ENCODE data around the gene DMKN.

The DMKN gene

DNA sequence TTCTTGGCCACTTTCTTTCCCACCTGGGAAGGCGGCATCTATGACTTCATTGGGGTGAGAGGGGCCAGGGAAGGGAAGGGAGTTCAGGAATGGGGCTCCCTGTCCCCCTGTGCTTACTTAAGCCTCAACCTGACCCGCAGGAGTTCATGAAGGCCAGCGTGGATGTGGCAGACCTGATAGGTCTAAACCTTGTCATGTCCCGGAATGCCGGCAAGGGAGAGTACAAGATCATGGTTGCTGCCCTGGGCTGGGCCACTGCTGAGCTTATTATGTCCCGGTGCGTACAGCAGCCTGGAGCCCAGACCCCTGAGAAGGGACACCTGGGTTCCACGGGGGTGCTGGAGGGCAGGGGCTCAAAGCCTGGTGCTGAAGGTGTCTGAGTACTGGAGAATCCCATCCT lies 33.1 kb upstream of the DMKN start:
- DNase-seq = no peak

DNA sequence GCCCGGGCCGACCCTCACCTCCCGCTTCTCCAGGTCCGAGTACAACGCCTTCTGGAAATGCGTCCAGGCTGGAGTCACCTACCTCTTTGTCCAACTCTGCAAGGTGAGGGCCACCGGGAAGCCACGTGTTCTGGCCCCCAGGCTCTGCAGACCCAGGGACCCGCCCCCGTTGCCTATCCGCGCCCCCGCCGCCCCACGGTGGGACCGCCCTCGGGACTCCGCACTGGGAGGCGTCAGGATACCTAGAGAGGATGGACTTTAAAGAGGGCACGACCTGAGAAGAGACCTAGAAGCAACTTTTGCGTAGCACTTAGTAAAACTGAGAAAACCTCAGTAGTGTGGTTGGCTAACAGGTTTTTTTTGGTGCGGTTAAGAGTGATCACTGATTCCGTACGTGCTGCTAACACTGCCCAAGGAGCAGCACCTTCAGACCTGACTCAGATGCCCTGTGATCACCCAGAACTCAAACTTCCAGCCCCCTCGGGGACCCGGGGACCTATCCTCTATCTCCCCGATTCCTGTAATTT lies 32.5 kb upstream of the DMKN start:
- DNase-seq = no peak

DNA sequence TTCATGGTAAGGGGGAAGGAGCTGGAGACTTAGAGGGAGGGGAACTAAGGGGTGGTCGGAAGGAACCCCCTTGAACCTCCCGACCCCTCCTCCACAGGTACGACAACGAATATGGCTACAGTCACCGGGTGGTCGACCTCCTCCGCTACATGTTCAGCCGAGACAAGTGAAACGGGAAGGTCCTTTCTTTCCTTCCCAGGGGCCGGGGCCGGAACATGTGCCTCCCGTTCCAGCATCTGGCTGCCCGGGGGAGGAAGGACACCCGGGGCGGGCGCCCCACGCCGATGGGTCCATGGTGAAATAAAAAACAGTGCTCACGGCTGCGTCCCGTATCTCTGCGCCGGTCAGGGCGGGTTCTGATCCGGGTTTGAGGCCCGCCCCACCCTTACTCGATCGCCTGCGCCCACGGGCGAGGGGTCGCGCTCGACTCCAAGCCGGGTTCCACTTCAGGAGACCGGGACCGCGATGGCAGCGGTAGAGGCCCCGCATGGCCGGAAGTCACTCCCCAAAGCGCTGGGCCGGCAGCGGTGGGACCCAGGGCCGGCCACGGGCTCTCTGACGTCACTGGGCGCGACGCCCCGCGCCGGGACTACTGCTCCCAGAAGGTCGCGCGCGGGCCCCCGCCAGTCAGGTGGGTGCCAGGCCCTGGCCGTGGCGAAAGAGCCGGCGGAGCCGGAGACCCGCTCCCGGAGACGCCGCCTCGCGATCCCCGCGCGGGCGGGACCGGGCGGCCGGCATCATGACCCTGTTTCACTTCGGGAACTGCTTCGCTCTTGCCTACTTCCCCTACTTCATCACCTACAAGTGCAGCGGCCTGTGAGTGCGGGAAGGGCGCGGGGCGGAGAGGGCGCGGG lies 31.8 kb upstream of the DMKN start, which contains the start of gene TMEM147:
TMEM147 (plus strand) TSS at position 626 of the 854 bp plus-strand sequence; CDS start at position 740, 114 bp downstream.
- DNase-seq = peak; percentile 22

DNA sequence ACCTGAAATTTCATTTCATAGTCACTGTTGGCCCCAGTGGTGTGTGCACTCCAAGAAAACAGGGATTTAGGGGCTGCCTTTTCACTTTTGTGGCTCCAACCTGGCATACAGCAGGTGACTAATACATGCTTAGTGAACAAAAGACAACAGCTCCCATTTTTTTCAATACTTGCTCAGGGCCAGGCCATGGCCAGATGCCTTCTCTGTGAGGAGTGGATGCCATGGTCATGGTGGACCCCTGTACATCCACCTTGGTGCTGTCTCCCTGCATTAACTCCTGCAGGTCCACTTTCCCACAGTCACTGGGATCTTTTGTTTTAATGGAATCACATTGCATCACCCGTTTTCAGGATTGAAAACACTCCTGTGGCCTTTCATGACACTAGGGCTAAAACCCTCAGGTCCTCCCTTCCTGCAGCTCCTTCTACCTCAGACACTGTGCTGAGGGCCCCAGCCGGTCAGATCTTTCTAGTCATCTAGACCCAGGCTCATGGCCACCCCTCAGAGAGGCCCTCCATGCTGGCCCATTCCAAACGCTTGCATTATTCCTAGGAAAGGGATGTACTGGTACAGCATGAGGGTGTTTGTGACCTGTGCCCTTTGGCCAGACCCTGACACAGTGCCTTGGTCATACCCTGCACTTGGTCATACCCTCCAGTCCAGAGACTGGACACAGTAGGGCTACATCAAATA lies 30.8 kb upstream of the DMKN start:
- DNase-seq = no peak

DNA sequence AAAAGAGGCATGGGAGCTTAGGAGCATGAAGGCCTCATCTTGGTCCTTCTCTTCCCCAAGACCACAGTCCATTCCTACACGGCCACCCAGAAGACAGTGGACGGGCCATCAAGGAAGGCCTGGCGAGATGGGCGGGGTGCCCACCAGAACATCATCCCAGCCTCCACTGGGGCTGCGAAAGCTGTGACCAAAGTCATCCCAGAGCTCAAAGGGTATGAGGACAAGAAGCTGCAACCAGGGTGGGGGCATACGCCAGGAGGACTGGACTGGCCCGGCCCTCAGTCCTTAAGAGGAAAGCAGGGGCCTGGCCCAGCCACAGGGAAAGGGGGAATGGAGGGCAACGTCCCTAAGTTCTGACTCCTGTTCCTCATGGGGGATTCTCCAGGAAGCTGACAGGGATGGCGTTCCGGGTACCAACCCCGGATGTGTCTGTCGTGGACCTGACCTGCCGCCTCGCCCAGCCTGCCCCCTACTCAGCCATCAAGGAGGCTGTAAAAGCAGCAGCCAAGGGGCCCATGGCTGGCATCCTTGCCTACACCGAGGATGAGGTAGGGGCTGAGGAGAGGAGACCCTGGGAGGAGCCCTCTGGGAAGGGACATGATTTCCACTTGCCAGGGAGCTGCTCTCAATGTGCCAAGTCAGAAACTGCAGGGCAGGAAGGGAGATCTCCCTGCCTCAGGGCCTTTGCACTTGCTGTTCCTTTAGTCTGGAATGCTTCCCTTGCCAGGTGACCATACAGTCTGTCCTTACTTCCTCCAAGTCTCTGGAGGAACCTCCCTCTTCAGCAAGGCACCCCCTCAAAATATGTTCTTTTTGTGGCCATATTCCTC lies 30.0 kb upstream of the DMKN start:
- no peak for DNase-seq

DNA sequence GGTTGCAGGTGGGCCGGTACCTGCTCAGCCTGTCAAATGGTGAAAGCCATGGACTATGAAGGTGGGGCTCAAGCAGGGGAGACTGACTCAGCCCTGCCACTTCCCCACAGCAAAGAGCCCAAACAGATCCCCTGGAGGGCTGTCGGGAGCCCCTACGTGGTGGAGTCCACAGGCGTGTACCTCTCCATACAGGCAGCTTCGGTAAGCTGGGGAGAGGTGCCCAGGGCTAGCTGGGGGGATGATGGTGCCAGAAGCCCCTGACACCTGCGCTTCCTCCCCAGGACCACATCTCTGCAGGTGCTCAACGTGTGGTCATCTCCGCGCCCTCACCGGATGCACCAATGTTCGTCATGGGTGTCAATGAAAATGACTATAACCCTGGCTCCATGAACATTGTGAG lies 28.8 kb upstream of the DMKN start:
- no peak for DNase-seq

DNA sequence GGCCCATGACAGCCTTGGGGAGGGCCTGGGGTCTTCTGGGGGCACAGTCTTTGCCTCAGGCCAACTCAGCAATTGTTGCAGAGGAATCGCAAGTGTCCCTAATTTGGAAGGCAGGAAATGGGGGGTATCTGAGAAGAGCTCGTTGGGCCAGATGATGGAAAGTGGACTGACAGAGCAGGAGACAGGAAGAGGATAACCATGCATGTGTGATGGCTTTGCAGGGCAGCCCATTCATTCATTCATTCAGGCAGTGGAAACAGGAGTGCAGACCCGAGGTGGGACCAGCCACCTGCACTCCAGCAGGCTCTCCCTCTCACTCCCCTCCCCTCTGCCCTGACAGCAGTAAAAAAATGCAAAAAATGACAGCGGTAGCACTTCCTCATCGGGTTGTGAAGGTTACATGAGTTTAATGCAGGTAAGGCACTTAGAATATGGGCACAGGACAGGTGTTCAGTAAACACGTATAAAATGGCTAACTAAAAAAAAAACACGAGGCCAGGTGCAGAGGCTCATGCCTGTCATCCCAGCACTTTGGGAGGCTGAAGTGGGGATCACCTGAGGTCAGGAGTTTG lies 27.0 kb upstream of the DMKN start:
- no peak for DNase-seq

DNA sequence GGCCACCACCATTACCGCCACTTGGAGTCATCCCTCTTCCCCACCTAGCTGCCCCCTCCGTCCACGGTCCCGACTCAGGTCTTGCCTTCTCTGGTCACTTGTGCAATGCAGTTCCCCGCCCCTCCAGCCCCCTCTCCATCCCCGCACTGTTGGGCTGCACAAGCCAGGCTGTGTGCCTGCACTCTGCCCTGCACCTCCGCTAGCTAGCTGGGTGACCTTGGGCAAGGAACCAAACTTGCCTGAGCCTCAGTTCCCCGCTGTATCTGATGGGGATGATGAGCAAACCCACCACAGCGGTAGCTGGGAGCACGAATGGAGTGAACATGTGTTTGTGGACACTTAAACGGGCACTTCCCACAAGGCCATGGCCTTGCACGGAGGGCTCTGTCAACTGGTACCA lies 26.4 kb upstream of the DMKN start:
- no peak for DNase-seq

DNA sequence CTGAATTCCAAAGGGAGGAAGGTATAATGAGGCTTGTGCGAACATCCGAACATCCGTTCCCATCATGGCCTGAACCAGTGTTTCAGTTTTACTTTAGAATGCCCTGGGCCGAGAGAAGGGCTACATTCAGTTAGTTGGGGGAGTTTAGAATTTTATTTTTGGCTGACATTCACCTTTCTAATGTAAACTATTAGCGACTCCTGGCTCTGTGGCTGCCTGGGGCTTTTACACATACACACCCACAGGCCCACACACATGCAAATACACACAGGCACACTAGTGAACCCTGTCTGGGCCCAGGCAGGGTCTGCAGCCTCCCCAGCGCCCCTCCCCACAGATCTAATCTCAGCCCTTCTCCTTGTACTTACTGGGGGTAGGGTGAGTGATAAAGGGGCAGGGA lies 25.9 kb upstream of the DMKN start:
- DNase-seq = no peak

DNA sequence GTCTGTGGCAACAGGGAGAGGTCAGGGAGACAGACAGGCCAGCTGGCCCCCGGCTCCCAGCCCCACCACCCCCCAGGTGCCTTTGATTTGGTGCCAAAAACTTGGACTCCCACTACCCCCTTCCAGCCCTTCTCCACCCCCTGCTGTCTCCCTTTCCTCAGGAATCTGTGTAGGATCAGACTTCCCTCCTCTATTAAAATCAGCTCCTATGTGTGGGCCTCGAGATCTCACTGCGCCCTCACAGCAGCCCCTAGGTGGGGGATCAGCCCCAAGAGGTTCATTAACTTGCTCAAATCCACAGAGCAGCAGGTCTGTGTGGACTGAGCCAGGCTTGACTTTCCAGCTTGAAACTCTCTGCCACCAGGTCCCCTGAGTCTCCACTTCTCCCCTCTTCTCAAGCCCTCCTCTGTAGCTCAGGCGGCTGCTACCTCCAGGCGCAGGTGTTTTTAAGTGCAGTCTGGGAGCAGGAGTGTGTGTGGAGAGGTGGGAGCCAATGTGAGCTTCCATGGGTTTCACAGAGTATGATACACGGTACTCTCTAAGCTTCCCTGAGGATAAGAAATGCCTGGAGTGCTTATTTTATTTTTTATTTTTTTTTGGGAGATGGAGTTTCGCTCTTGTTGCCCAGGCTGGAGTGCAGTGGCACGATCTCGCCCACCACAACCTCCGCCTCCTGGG lies 21.5 kb upstream of the DMKN start:
- DNase-seq = no peak

DNA sequence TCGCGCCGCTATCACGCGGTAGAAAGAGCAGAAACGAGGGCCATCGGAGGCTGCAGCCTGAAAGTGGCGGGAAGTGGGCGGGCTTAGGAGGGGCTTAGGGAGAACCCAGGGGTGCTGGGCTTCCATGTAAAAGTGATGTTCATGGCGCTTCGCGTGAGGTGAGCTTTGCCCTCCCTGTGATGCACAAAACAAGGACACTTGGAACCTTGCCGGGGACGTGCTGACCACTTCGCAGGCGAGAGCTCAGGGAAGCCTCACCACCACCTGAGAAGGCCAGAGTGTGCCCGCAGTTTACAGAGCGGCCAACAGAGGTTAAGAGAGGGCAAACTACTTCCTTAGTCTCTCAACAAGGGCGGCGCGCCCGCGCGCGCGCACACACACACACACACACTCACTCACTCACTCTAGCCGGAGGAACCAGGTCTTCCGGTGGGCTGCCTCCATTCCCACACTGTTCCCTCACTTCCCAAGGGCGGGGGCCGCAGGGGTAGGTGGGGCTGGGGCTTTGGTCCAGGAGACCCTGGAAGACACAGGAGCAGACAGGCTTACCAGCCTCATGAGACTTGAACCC lies 20.5 kb upstream of the DMKN start:
- DNase-seq = no peak

DNA sequence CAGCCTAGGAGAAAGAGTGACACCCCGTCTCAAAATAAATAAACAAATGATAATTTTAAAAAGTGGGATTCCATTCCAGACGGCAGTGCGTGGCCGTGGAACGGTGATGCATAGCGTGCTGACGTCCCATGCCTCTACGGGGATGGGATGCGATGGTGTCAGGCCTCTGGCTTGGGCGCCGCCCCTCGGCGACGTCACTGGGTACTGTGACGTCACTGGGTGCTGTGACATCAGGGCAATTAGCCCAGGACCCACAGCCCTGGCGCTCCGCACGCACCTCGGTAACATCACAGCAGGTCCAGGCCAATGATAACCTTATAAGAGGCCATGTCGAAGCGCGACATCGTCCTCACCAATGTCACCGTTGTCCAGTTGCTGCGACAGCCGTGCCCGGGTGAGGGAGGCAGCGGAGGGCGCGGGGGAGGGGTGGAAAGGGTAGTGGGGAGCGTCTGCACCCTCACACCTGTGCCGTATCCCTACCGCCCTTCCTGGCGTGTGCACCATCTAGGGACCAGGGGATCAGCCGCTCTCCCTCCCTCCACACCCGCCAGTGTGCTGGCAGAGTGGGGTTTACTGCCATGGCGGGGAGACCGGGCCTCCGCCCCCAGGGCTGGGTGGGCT lies 19.9 kb upstream of the DMKN start, which contains the start of gene GAPDHS:
GAPDHS (plus strand) TSS at position 256 of the 621 bp plus-strand sequence; CDS start at position 328, 72 bp downstream.
- no peak for DNase-seq

DNA sequence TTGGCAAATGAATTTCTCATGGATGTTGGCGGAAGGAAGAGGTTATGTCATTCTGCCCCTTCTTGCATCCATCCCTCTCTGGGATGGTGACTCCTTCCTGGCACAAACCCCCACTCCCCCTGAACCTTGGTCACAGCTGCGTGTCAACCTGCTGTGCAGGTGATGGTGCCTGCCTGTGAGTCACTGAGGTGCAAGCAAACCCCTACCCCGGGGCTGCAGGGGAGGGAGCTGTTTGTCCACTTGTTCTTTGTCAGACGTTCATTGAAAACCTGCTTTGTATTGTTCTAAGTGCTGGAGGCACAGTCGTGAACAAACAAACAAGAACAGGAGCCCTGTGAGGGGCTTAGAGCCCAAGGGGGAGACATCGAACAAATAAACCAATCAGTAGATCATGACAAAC lies 17.8 kb upstream of the DMKN start:
- DNase-seq = no peak

DNA sequence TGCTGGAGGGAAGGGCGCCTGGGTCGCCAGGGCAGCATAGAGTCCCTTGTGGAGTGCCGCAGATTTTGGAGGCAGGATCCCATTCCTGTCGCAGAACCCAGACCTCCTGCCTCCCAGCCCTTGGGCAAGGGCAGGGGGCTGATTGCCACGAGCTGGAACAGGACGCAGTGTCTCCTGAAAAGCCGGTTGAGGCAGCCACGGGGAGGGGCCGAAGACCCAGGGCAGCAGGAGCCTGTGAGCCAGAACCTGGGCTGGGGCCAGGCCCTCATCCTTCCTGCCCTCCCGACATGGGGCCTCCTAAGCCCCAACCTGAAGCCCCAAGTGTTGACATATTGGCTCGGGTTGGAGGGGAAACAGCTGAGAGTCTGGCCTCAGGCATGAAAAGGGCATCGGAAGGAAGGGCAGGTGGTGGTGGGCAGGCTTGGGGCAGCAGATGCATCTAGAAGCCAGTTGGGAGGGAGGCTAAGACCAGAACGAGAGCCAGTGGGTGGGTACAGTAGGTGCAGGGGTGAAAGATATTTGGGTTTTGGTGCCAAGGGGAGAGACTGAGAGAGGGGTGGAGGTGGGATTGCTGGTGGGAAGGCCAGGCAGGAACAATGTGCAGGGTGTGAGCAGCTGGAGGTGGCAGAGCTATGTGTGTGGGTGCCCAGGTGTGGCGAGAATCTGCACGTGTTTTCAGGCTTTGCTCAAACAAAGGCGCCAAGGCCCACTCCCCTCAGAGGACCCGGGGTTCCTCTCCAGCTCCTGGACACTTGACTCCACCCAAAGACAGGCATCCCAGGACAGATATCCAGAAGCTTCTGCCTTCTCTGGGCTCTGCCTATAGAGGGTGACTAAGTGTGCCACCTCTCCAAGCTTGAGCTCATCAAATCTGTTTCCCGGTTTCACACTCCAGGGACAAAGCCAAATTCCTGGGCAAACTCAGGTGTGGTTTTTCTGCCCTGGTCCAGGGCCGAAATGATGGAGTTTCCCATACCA lies 16.1 kb upstream of the DMKN start:
- DNase-seq = no peak

DNA sequence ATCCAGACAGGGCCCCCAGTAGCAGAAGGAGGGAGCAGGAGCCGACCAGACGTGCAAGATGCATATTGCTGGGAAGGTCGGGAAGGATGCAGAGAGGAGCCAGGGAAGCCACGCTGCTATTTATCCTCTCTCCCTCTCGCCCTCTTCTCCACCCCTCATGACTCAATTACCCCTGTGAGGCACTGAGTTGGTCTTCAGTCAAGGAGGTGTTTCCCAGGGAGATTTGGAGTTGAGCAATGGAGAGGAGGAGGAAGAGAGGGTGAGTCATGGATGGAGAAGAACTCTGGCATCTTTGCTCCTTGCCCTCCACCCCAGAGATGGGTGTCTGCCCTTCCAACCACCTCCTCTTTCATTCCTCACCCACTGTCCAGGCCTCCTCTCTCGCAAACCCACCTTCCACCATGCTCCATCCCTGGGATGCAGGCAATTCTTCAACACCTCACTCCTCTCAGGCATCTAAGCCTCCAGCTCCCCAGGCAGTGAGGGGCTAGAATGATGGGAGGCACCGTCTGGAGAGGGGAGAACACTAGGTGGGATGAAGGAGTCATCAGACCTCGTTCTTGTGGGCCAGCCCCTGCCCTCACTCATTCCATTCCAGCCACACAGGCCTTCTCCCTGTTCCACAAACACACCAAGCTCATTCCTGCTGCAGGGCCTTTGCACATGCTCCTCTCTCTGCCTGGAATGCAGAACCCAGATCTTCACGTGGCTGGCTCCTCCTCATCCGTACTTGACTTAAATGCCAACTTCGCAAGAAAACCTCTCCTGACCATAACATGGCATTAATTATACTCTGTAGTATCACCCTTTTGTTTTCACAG lies 15.0 kb upstream of the DMKN start, which contains the start of gene SBSN:
SBSN (minus strand) TSS at position 94 of the 821 bp plus-strand sequence; CDS start at position 64, 30 bp downstream.
- no peak for DNase-seq

DNA sequence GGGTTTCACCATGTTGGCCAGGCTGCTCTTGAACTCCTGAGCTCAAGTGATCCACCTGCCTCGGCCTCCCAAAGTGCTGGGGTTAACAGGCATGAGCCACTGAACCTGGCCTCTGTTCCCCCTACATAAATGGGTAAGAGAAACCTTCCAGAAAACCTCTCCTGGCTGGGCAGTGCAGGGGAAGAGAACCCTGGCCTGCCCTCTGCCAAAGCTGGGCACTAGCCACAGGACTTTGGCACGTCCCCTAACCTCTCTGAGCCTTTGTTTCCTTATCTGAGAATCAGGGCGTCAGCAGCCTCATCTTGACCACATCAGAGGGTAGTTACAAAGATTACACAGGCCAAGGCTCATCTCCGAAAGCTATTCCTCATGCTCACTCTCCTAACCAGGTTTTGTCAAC lies 12.4 kb upstream of the DMKN start:
- DNase-seq = no peak

DNA sequence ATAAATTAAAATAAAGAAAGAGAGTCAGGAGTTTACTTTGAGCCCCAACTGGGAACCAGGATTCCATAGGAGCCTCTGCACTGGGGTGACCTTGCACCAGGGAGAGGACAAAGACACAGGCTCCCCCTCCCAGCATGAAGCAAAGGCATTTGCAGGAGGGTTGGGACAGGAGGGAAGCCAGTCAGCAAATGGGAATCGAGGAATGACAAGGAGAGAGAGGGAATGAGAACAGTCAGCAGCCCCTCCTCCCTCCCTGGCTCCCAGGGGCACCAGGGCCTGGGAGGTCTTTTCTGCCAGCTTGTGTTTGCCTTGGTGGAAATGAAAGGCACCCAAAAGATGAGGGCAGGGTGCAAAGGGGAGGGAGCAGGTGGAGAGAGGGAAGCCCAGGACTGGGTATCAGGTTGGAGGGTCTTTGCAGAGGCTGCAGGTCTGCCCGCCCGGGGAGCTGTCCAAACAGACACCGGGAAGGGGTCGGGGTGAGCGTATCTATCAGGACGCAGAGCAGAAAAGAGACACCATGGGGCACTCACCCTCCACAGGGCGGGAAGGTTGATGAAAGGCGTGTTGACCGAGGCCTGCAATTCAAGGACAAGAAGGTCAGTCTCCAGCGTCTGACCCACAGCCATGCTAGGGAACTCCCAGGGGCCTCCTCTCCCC lies 10.9 kb upstream of the DMKN start:
- no peak for DNase-seq

DNA sequence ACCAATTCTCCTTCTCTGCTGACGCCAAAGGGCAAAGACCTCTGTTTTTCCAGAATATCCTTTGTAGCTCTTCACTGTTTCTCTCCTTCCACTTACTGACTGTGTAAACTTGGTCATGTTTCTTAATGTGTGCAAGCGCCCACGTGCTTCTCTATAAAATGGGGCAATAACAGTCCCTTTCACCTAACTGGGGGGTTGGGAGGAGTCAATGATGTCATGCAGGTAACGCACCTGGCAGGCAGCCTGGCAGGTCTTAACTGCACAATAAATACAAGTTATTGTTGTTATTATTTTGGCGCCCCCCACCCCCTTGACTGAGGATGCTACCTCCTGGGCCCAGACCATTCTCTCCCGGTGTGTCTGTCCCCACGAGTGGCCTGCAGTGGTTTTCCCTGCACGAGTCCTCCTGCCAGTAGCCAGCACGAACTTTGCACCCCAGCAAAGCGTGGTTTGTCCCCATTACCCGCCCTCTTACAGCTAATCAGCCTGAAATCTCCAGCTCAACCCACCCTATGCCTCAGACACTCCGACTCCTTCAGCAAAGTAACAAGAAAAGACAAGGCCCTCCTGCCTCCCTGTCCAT lies 9.4 kb upstream of the DMKN start:
- no peak for DNase-seq
